HG03095 (cell line): Measurements from ENCODE around the gene LCMT1.
A peak's percentile ranks its signal among the peaks of the same experiment; 100 is the strongest.
"Not testable (repeated sequence)": the region's sequence is repeated elsewhere in the genome, so short reads cannot be mapped to it uniquely, and the experiment has no call there.

Source experiments
- ATAC-seq: cut with Tn5 transposase; IDR thresholded peaks from one replicate; pipeline ENCODE4 v1.9.1; 2021; ENCODE audit warnings: moderate library complexity; ENCODE audit not compliant: unreplicated experiment

Gene LCMT1

GRCh38 chr16:25093208-25094061 is 18.1 kb upstream of the LCMT1 start:
- ATAC-seq, result peak; percentile 71

- ATAC-seq, result no peak
Measured at GRCh38 chr16:25094596-25094995, 16.9 kb upstream of the LCMT1 start.

- no peak for ATAC-seq
Measured at GRCh38 chr16:25095636-25096035, 15.9 kb upstream of the LCMT1 start.

- no peak for ATAC-seq
Measured at GRCh38 chr16:25097276-25097975, 14.1 kb upstream of the LCMT1 start.

- no peak for ATAC-seq
Measured at GRCh38 chr16:25100511-25100910, 11.0 kb upstream of the LCMT1 start.

- ATAC-seq, result peak; percentile 43
Measured at GRCh38 chr16:25106567-25107465, 4.7 kb upstream of the LCMT1 start.

- ATAC-seq, result no peak
Measured at GRCh38 chr16:25107466-25107792, 4.1 kb upstream of the LCMT1 start.

GRCh38 chr16:25108054-25108453 is 3.5 kb upstream of the LCMT1 start:
- no peak for ATAC-seq

GRCh38 chr16:25109643-25110042 is 1.9 kb upstream of the LCMT1 start:
- ATAC-seq, result no peak

- no peak for ATAC-seq
Measured at GRCh38 chr16:25110387-25110947, 1.1 kb upstream of the LCMT1 start.

- no peak for ATAC-seq
Measured at GRCh38 chr16:25114121-25114520, 2.6 kb downstream of the LCMT1 start.

GRCh38 chr16:25118851-25119578 is 7.5 kb downstream of the LCMT1 start:
- ATAC-seq, result no peak

- no peak for ATAC-seq
Measured at GRCh38 chr16:25121824-25122600, 10.5 kb downstream of the LCMT1 start.

- no peak for ATAC-seq
Measured at GRCh38 chr16:25124503-25124902, 13.0 kb downstream of the LCMT1 start.

GRCh38 chr16:25126086-25126666 is 14.6 kb downstream of the LCMT1 start:
- ATAC-seq, result not testable (repeated sequence)

- ATAC-seq, result no peak
Measured at GRCh38 chr16:25126820-25127232, 15.3 kb downstream of the LCMT1 start.

- ATAC-seq, result not testable (repeated sequence)
Measured at GRCh38 chr16:25132751-25133150, 21.2 kb downstream of the LCMT1 start.

- no peak for ATAC-seq
Measured at GRCh38 chr16:25134166-25134700, 22.7 kb downstream of the LCMT1 start.
